ENCODE data around the gene QSER1. TPM values are rescaled to one million over a fixed set of nuclear protein-coding genes. Genes with fewer than 3 reads are reported as not detected.

Gene QSER1
- total and polyA plus RNA-seq, 2 experiments from 2014 or later: 3.7 to 27.1 TPM

- no peaks in the 10 kb centered on the region for H3K9me3 ChIP-seq (ENCODE audit: low read depth)
- DNase-seq (ENCODE audit: low spot score): peak; percentile 86
- TF ChIP-seq CTCF (IDR thresholded peaks at IDR 0.05; ENCODE audit: poor library complexity) (peak; percentile 69), EZH2phosphoT487 (IDR thresholded peaks at IDR 0.05; ENCODE audit: low read depth, severe bottlenecking, unreplicated experiment) (no peak)
- WGBS (ENCODE audit: low lambda C conversion rate, missing lambda C conversion rate): 3% methylated on average over 38 of the region's 66 CpGs
- peak overlapping the region; percentile 79 for H3K4me2 ChIP-seq
- peaks cover 50% of the 10 kb centered on the region for H3K79me2 ChIP-seq
- H3K4me3 ChIP-seq: peak overlapping the region; percentile 100
- peak overlapping the region; percentile 99 for H3K27ac ChIP-seq
- peaks cover 10% of the 10 kb centered on the region for H3K4me1 ChIP-seq (ENCODE audit: insufficient read depth)
- no peaks in the 10 kb centered on the region for H3K27me3 ChIP-seq
- peaks cover 13% of the 10 kb centered on the region for H4K20me1 ChIP-seq (ENCODE audit: insufficient read depth, poor library complexity, severe bottlenecking)
- no peaks in the 10 kb centered on the region for H3K36me3 ChIP-seq (replicated peaks; ENCODE audit: insufficient read depth, low read depth)
- H3K9me2 ChIP-seq (replicated peaks; ENCODE audit: insufficient read depth): no peaks in the 10 kb centered on the region
- peak overlapping the region; percentile 95 for H2AFZ ChIP-seq
Measured at GRCh38 chr11:32893343-32894148, 935 bp downstream of the QSER1 start.

GRCh38 chr11:32894149-32894827, 1.7 kb downstream of the QSER1 start:
- Histone ChIP-seq H3K9me3 (ENCODE audit: low read depth) (no peaks in the 10 kb centered on the region), H3K4me1 (ENCODE audit: insufficient read depth) (peaks cover 10% of the 10 kb centered on the region), H2AFZ (peak overlapping the region; percentile 95), H3K27me3 (no peaks in the 10 kb centered on the region), H3K79me2 (peaks cover 57% of the 10 kb centered on the region), H4K20me1 (ENCODE audit: insufficient read depth, poor library complexity, severe bottlenecking) (peaks cover 17% of the 10 kb centered on the region), H3K4me3 (peak overlapping the region; percentile 100), H3K36me3 (replicated peaks; ENCODE audit: insufficient read depth, low read depth) (no peaks in the 10 kb centered on the region), H3K4me2 (peak overlapping the region; percentile 79), H3K27ac (peak overlapping the region; percentile 99), H3K9me2 (replicated peaks; ENCODE audit: insufficient read depth) (no peaks in the 10 kb centered on the region)
- TF ChIP-seq CTCF (IDR thresholded peaks at IDR 0.05; ENCODE audit: poor library complexity): no peak
- no peak for TF ChIP-seq EZH2phosphoT487 (IDR thresholded peaks at IDR 0.05; ENCODE audit: low read depth, severe bottlenecking, unreplicated experiment)
- no peak for TF ChIP-seq EZH2 (IDR thresholded peaks at IDR 0.05; ENCODE audit: borderline replicate concordance)
- peak; percentile 69 for DNase-seq (ENCODE audit: low spot score)
- WGBS (ENCODE audit: low lambda C conversion rate, missing lambda C conversion rate): 2% methylated on average over 14 of the region's 14 CpGs

GRCh38 chr11:32894921-32895320, 2.3 kb downstream of the QSER1 start:
- peak overlapping the region; percentile 99 for H3K27ac ChIP-seq
- peaks cover 10% of the 10 kb centered on the region for H3K4me1 ChIP-seq (ENCODE audit: insufficient read depth)
- no peak overlapping the region for H2AFZ ChIP-seq

More at GRCh38 chr11:32894921-32895320, 2.3 kb downstream of the QSER1 start:
- Histone ChIP-seq H3K27me3 (no peaks in the 10 kb centered on the region), H3K9me2 (replicated peaks; ENCODE audit: insufficient read depth) (no peaks in the 10 kb centered on the region), H4K20me1 (ENCODE audit: insufficient read depth, poor library complexity, severe bottlenecking) (peaks cover 21% of the 10 kb centered on the region), H3K79me2 (peaks cover 63% of the 10 kb centered on the region), H3K36me3 (replicated peaks; ENCODE audit: insufficient read depth, low read depth) (no peaks in the 10 kb centered on the region), H3K9me3 (ENCODE audit: low read depth) (no peaks in the 10 kb centered on the region), H3K4me2 (peak overlapping the region; percentile 79), H3K4me3 (peak overlapping the region; percentile 100)
- no peak for DNase-seq (ENCODE audit: low spot score)
- TF ChIP-seq EZH2phosphoT487 (IDR thresholded peaks at IDR 0.05; ENCODE audit: low read depth, severe bottlenecking, unreplicated experiment) (no peak), CTCF (IDR thresholded peaks at IDR 0.05; ENCODE audit: poor library complexity) (no peak), EZH2 (IDR thresholded peaks at IDR 0.05; ENCODE audit: borderline replicate concordance) (no peak)
- 55% methylated on average over 3 of the region's 3 CpGs for WGBS (ENCODE audit: low lambda C conversion rate, missing lambda C conversion rate)
